K562 (cell line): ENCODE results near the gene UBE2N. TPM values are rescaled to one million over a fixed set of nuclear protein-coding genes. Genes with fewer than 3 reads are reported as not detected.
A peak's percentile ranks its signal among the peaks of the same experiment; 100 is the strongest.

Source experiments
- ATAC-seq: fragments of 200-7000 bp; cut with Tn5 transposase; 3 replicates; pipeline ENCODE4 v1.9.1; 2020; ENCODE audit warnings: moderate library complexity
- BruUV-seq: library from RNA; stranded (reverse); fragments of 400-500 nt; replicated peaks from 2 replicates; lab custom pipeline; 2021; lab: Mats Ljungman, UMichigan
- CTCF ChIA-PET: fragments of 300-600 bp; formaldehyde crosslinking; extraction: SDS; loops from one replicate; lab custom pipeline; 2021; ENCODE audit warnings: low intra/inter-chr PET ratio; lab: Yijun Ruan, JAX
- POLR2A ChIA-PET: fragments of 300-600, 350-650 bp; sonication (Branson Sonifier 250); formaldehyde crosslinking; extraction: SDS; loops from one replicate; lab custom pipeline; 2021; ENCODE audit warnings: antibody characterized with exemption, inconsistent platforms; lab: Yijun Ruan, JAX
- DNase-seq, 4 experiments: peaks; one replicate each; pipeline versions ENCODE4 v3.0.0 to v3.0.0-alpha.2; 2011 to 2018; ENCODE audit warnings: low spot score in 3 of 4, mixed read lengths in 3 of 4; ENCODE audit errors: extremely low read depth in 1 of 4
- FAIRE-seq: peaks from 2 replicates; lab custom pipeline; 2011; peaks lifted over from hg19 to GRCh38; lab: Jason Lieb, UNC
- H2AFZ ChIP-seq: 2 replicates; pipeline ENCODE4 v1.6.0; 2011; ENCODE audit warnings: low read depth, low read length, control low read depth, inconsistent platforms
- H3K27ac ChIP-seq: fragments of 200-600 bp; 3 replicates; pipeline ENCODE4 v1.8.0; 2011; ENCODE audit warnings: low read depth, mild to moderate bottlenecking, control low read depth, inconsistent platforms, low read length, moderate library complexity, mixed read lengths; ENCODE audit errors: extremely low read depth
- H3K27me3 ChIP-seq, 2 experiments: fragments of 300-600 bp in 1 of 2; 2 replicates in 1 of 2; 3 replicates in 1 of 2; pipeline versions ENCODE4 v1.6.0 to v1.8.0; 2011; ENCODE audit warnings: inconsistent platforms in 2 of 2, low read length in 2 of 2, mild to moderate bottlenecking in 1 of 2, mixed read lengths in 1 of 2, moderate library complexity in 1 of 2; ENCODE audit not compliant: control insufficient read depth in 2 of 2, insufficient read depth in 2 of 2
- H3K36me3 ChIP-seq: fragments of 300-600 bp; 3 replicates; pipeline ENCODE4 v1.8.0; 2011; ENCODE audit warnings: mild to moderate bottlenecking, low read length, inconsistent platforms; ENCODE audit not compliant: control insufficient read depth, insufficient read depth
- H3K4me1 ChIP-seq, 2 experiments: fragments of 200-600 bp in 1 of 2; replicated peaks in 1 of 2; 2 replicates in 1 of 2; 3 replicates in 1 of 2; pipeline versions ENCODE4 v1.5.1 to v1.8.0; 2011; ENCODE audit warnings: inconsistent platforms in 2 of 2, low read length in 2 of 2, mild to moderate bottlenecking in 1 of 2, mixed read lengths in 1 of 2, moderate library complexity in 1 of 2; ENCODE audit not compliant: control insufficient read depth in 2 of 2, insufficient read depth in 2 of 2
- H3K4me2 ChIP-seq: 2 replicates; pipeline ENCODE4 v1.6.1; 2011; ENCODE audit warnings: low read length, control low read depth, inconsistent platforms, mixed read lengths; ENCODE audit not compliant: insufficient read depth
- H3K4me3 ChIP-seq: fragments of 200-600 bp; sonication (generic), shearing (Covaris generic); 2 replicates; pipeline ENCODE4 v1.5.1; 2016; ENCODE audit warnings: control low read depth, inconsistent platforms
- H3K79me2 ChIP-seq: fragments of 200-600 bp; 3 replicates; pipeline ENCODE4 v1.8.0; 2011; ENCODE audit warnings: low read length, inconsistent platforms; ENCODE audit not compliant: control insufficient read depth, insufficient read depth
- H3K9ac ChIP-seq, 2 experiments: 2 replicates each; pipeline versions ENCODE4 v1.6.0 to v1.6.1; 2011; ENCODE audit warnings: low read depth in 2 of 2, low read length in 2 of 2, control low read depth in 1 of 2, inconsistent platforms in 1 of 2, mild to moderate bottlenecking in 1 of 2, mixed read lengths in 1 of 2; ENCODE audit not compliant: insufficient read depth in 1 of 2
- H3K9me1 ChIP-seq: one replicate; pipeline ENCODE4 v1.6.0; 2011; ENCODE audit warnings: inconsistent platforms, mild to moderate bottlenecking, low read length, moderate library complexity; ENCODE audit not compliant: control insufficient read depth, insufficient read depth
- H3K9me3 ChIP-seq: replicated peaks from 2 replicates; pipeline ENCODE4 v1.5.1; 2011; ENCODE audit warnings: low read depth, low read length, inconsistent platforms; ENCODE audit not compliant: control insufficient read depth, insufficient read depth
- H4K20me1 ChIP-seq: replicated peaks from 2 replicates; pipeline ENCODE4 v1.6.1; 2011; ENCODE audit warnings: low read length, inconsistent platforms, mixed read lengths; ENCODE audit not compliant: control insufficient read depth, insufficient read depth
- NCOA1 ChIP-seq: fragments of 450-650 bp; IDR thresholded peaks from 2 replicates; pipeline ENCODE4 v1.6.1; 2016; ENCODE audit warnings: low read depth
- PYGO2 ChIP-seq: fragments of 450-650 bp; IDR thresholded peaks from 2 replicates; pipeline ENCODE4 v1.6.1; 2016; ENCODE audit warnings: mild to moderate bottlenecking, missing genetic modification characterization, moderate library complexity, missing compliant biosample characterization
- TFE3 ChIP-seq: fragments of 450-650 bp; formaldehyde crosslinking; IDR thresholded peaks from 2 replicates; pipeline ENCODE4 v1.4.0; 2020; ENCODE audit warnings: mild to moderate bottlenecking, mixed read lengths
- XRCC4 ChIP-seq: IDR thresholded peaks from one replicate; pipeline ENCODE4 v1.6.1; 2011; ENCODE audit not compliant: insufficient read depth, insufficient read length; ENCODE audit errors: extremely low read depth
- WGBS: fragments of 100-300 bp; shearing (Covaris generic); methylation state at CpG from one replicate; pipeline ENCODE4 v1.1.6; 2016; ENCODE audit warnings: low coverage, mixed read lengths; ENCODE audit not compliant: insufficient coverage; ENCODE audit errors: missing lambda C conversion rate; 5-methylcytosine and 5-hydroxymethylcytosine counted together
- in situ Hi-C: fragments of 300-500 bp; cut with MboI; formaldehyde crosslinking; loops from 4 replicates; pipeline ENCODE4 v1.15.0; 2018; ENCODE audit warnings: inconsistent platforms, mixed read lengths
- intact Hi-C: fragments of 100-400 bp; cut with micrococcal nuclease; formaldehyde crosslinking; loops from 2 replicates; pipeline ENCODE4 v1.14.2; 2022
- polyA plus RNA-seq, 8 experiments: library from polyadenylated mRNA; depleted of rRNA in 4 of 8; stranded (reverse) in 5 of 8; unstranded in 3 of 8; fragments of >200 nt; fragmentation: Nextera tagmentation in 2 of 8; fragmentation: Illumina TruSeq in 1 of 8; extraction: Ambion mirVana in 2 of 8; extraction: Trizol in 1 of 8; gene quantifications; 2 replicates each; pipeline versions ENCODE4 v1.2.1 to v1.2.3, GENCODE V29; 2011 to 2014; ENCODE audit warnings: inconsistent platforms in 1 of 8, missing spikeins in 1 of 8
- total RNA-seq, 7 experiments: library from RNA; depleted of rRNA in 6 of 7; stranded (reverse); fragments of >200 nt in 6 of 7; fragmentation: Illumina TruSeq in 2 of 7; extraction: Trizol in 2 of 7; gene quantifications; 2 replicates each; pipeline versions ENCODE4 v1.2.1 to v1.2.3, GENCODE V29; 2011 to 2021; ENCODE audit warnings: low replicate concordance in 1 of 7
- TF ChIP-seq, protein P1 (sequence below), 2 experiments: fragments of 200-800 bp in 1 of 2; sonication (Bioruptor generic) in 1 of 2; sonication (generic) in 1 of 2; formaldehyde crosslinking in 1 of 2; IDR thresholded peaks in 1 of 2; conservative IDR thresholded peaks in 1 of 2; 2 replicates each; pipeline versions ENCODE4 v1.5.0 to v1.6.1; 2016 to 2020; ENCODE audit warnings: missing compliant biosample characterization in 1 of 2, missing genetic modification characterization in 1 of 2, missing genetic modification reagents in 1 of 2

UBE2N gene
- total and polyA plus RNA-seq, 9 of the 15 experiments (the other 6 are each of a cell fraction or from before 2014, with no cell fraction given): 189 to 826 (median 260) TPM

GRCh38 chr12:93453633-93454032, 11.9 kb upstream of the UBE2N start:
- in situ Hi-C loops: no loop called here

More at GRCh38 chr12:93453633-93454032, 11.9 kb upstream of the UBE2N start:
- WGBS: 50% methylated on average over 5 of the region's 5 CpGs
- BruUV-seq: no TSS peak
- no peaks in the 10 kb centered on the region for H3K4me1 ChIP-seq
- H3K9me1 ChIP-seq: no peaks in the 10 kb centered on the region
- H2AFZ ChIP-seq: peak overlapping the region; percentile 42; the same call in 1 of the 2 replicates
- CTCF ChIA-PET: no interaction called here
- DNase-seq: no peak
- ATAC-seq: peak; percentile 38; the same call in 1 of the 3 replicates
- H3K9me3 ChIP-seq: no peaks in the 10 kb centered on the region
- intact Hi-C loops: no loop called here
- no peak for FAIRE-seq
- H3K79me2 ChIP-seq: no peaks in the 10 kb centered on the region
- H3K4me3 ChIP-seq: no peak overlapping the region
- TF ChIP-seq NCOA1: no peak
- TF ChIP-seq, protein P1, sequence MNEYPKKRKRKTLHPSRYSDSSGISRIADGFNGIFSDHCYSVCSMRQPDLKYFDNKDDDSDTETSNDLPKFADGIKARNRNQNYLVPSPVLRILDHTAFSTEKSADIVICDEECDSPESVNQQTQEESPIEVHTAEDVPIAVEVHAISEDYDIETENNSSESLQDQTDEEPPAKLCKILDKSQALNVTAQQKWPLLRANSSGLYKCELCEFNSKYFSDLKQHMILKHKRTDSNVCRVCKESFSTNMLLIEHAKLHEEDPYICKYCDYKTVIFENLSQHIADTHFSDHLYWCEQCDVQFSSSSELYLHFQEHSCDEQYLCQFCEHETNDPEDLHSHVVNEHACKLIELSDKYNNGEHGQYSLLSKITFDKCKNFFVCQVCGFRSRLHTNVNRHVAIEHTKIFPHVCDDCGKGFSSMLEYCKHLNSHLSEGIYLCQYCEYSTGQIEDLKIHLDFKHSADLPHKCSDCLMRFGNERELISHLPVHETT (CRISPR knock-in tag; conservative IDR thresholded peaks at IDR 0.05 in 1 of 2, IDR thresholded peaks at IDR 0.05 in 1 of 2): no peak
- TF ChIP-seq TFE3 (CRISPR knock-in tag): no peak
- no peak for TF ChIP-seq PYGO2 (tag)
- TF ChIP-seq XRCC4: no peak
- TF ChIP-seq, all 486 proteins: peak for 0
- Histone ChIP-seq H4K20me1 (no peaks in the 10 kb centered on the region), H3K9ac (0 out of 4 replicates have a peak overlapping the region, but pooled peaks of 1 of the 2 experiments have one; percentile 29), H3K4me2 (no peak overlapping the region), H3K36me3 (no peaks in the 10 kb centered on the region), H3K27ac (no peak overlapping the region), H3K27me3 (no peaks in the 10 kb centered on the region)
- POLR2A ChIA-PET: no interaction called here
